Keratinocyte (primary cell): Measurements from ENCODE around the gene TMC2. TPM values are rescaled to one million over a fixed set of nuclear protein-coding genes. Genes with fewer than 3 reads are reported as not detected.

Experiments used
- DNase-seq: peaks from one replicate; pipeline ENCODE4 v3.0.0-alpha.2; 2011; ENCODE audit warnings: low read depth, missing footprints, low spot score
- FAIRE-seq: peaks from 2 replicates; lab custom pipeline; 2011; peaks lifted over from hg19 to GRCh38; lab: Jason Lieb, UNC
- H2AFZ ChIP-seq: 2 replicates; pipeline ENCODE4 v1.6.0; 2012; ENCODE audit warnings: low read length, control low read depth, inconsistent platforms; ENCODE audit not compliant: control insufficient read depth
- H3K27ac ChIP-seq: 2 replicates; pipeline ENCODE4 v1.5.1; 2011; ENCODE audit warnings: low read length; ENCODE audit not compliant: control insufficient read depth, insufficient read depth
- H3K27me3 ChIP-seq: 3 replicates; pipeline ENCODE4 v1.6.0; 2011; ENCODE audit warnings: low read length; ENCODE audit not compliant: control insufficient read depth, insufficient read depth; ENCODE audit errors: extremely low read depth
- H3K36me3 ChIP-seq, 2 experiments: 2 replicates in 1 of 2; 3 replicates in 1 of 2; pipeline ENCODE4 v1.5.1; 2011; ENCODE audit warnings: low read length in 2 of 2, mild to moderate bottlenecking in 1 of 2; ENCODE audit not compliant: control insufficient read depth in 2 of 2, insufficient read depth in 2 of 2; ENCODE audit errors: extremely low read depth in 1 of 2
- H3K4me1 ChIP-seq: 3 replicates; pipeline ENCODE4 v1.5.1; 2011; ENCODE audit warnings: low read length; ENCODE audit not compliant: control insufficient read depth, insufficient read depth; ENCODE audit errors: extremely low read depth
- H3K4me2 ChIP-seq: 3 replicates; pipeline ENCODE4 v1.6.0; 2011; ENCODE audit warnings: low read depth, low read length; ENCODE audit not compliant: control insufficient read depth, insufficient read depth; ENCODE audit errors: extremely low read depth
- H3K4me3 ChIP-seq, 3 experiments: fragments of 200-600 bp in 1 of 3; sonication (generic) in 1 of 3; 2 replicates in 2 of 3; 3 replicates in 1 of 3; pipeline ENCODE4 v1.5.1; 2011 to 2016; ENCODE audit warnings: low read length in 3 of 3, mild to moderate bottlenecking in 3 of 3, control low read depth in 2 of 3, inconsistent platforms in 1 of 3, low read depth in 1 of 3, mixed read lengths in 1 of 3, mixed run types in 1 of 3, moderate library complexity in 1 of 3; ENCODE audit not compliant: control insufficient read depth in 2 of 3, insufficient read depth in 2 of 3; ENCODE audit errors: extremely low read depth in 1 of 3
- H3K79me2 ChIP-seq: 2 replicates; pipeline ENCODE4 v1.6.0; 2012; ENCODE audit warnings: low read length; ENCODE audit not compliant: control insufficient read depth, insufficient read depth
- H3K9ac ChIP-seq: 3 replicates; pipeline ENCODE4 v1.6.0; 2011; ENCODE audit warnings: low read length; ENCODE audit not compliant: control insufficient read depth, insufficient read depth; ENCODE audit errors: extremely low read depth
- H3K9me1 ChIP-seq: 3 replicates; pipeline ENCODE4 v1.6.0; 2011; ENCODE audit warnings: low read length; ENCODE audit not compliant: control insufficient read depth, insufficient read depth; ENCODE audit errors: extremely low read depth
- H3K9me3 ChIP-seq: 2 replicates; pipeline ENCODE4 v1.5.1; 2012; ENCODE audit warnings: low read depth, low read length; ENCODE audit not compliant: control insufficient read depth
- H4K20me1 ChIP-seq: 3 replicates; pipeline ENCODE4 v1.6.0; 2011; ENCODE audit warnings: low read length; ENCODE audit not compliant: control insufficient read depth, insufficient read depth; ENCODE audit errors: extremely low read depth
- EZH2 ChIP-seq: IDR thresholded peaks from one replicate; pipeline ENCODE4 v1.6.1; 2012; ENCODE audit warnings: inconsistent platforms, mild to moderate bottlenecking, low read length, moderate library complexity
- dilution Hi-C: fragments of 300-500 bp; cut with MboI; formaldehyde crosslinking; loops from one replicate; pipeline ENCODE4 v1.7.0; 2020; ENCODE audit warnings: low sequenced_read_pairs; ENCODE audit not compliant: extremely low pct_ligation_motif_present
- polyA plus RNA-seq, 5 experiments: library from polyadenylated mRNA; depleted of rRNA in 3 of 5; stranded (reverse) in 3 of 5; stranded (forward) in 1 of 5; unstranded in 1 of 5; fragments of >200 nt; gene quantifications; 1 replicate in 1 of 5; 2 replicates in 3 of 5; 3 replicates in 1 of 5; pipeline versions ENCODE4 v1.2.1 to v1.2.3, GENCODE V29; 2011 to 2012; ENCODE audit warnings: missing spikeins in 2 of 5, low read depth in 1 of 5, low replicate concordance in 1 of 5
- TF ChIP-seq, protein P1 (sequence below), 3 experiments: IDR thresholded peaks in 1 of 3; conservative IDR thresholded peaks in 1 of 3; optimal IDR thresholded peaks in 1 of 3; 2 replicates in 2 of 3; 3 replicates in 1 of 3; pipeline versions ENCODE3 to v1.5.1; 2011; ENCODE audit warnings: low read length in 3 of 3, mild to moderate bottlenecking in 3 of 3, moderate library complexity in 2 of 3, control low read depth in 1 of 3, inconsistent platforms in 1 of 3; ENCODE audit not compliant: insufficient read depth in 2 of 3; ENCODE audit errors: extremely low read depth in 1 of 3

Gene TMC2
- polyA plus RNA-seq, 1 donor (not counting 4 experiments of a cell fraction or from before 2014, with no cell fraction given): not detected

DNA sequence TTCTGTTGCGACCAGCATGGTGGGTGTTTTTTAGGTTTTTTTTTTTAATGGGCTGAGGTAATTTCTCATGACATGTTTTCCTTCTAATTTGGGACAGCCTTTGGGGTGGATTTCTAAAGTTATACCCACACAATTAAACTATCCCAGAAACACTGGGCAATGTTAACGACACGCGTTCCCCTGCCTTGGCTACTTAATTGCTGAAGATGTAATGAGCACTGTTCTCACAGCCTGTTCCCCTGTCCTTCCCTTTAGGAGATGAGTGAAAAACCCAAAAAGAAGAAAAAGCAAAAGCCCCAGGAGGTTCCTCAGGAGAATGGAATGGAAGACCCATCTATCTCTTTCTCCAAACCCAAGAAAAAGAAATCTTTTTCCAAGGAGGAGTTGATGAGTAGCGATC, 121.3 kb downstream of the TMC2 start:
- H3K4me2 ChIP-seq: no peak overlapping the region
- FAIRE-seq (no peak), DNase-seq (no peak)
- H3K9ac ChIP-seq: no peak overlapping the region
- H3K79me2 ChIP-seq: peaks cover 50% of the 10 kb centered on the region
- H3K36me3 ChIP-seq: peaks cover 50 to 62% of the 10 kb centered on the region in 2 experiments
- H3K9me3 ChIP-seq: no peaks in the 10 kb centered on the region
- no peaks in the 10 kb centered on the region for H3K9me1 ChIP-seq
- peaks cover 39% of the 10 kb centered on the region for H4K20me1 ChIP-seq
- dilution Hi-C loops: no loop called here
- TF ChIP-seq, protein P1, sequence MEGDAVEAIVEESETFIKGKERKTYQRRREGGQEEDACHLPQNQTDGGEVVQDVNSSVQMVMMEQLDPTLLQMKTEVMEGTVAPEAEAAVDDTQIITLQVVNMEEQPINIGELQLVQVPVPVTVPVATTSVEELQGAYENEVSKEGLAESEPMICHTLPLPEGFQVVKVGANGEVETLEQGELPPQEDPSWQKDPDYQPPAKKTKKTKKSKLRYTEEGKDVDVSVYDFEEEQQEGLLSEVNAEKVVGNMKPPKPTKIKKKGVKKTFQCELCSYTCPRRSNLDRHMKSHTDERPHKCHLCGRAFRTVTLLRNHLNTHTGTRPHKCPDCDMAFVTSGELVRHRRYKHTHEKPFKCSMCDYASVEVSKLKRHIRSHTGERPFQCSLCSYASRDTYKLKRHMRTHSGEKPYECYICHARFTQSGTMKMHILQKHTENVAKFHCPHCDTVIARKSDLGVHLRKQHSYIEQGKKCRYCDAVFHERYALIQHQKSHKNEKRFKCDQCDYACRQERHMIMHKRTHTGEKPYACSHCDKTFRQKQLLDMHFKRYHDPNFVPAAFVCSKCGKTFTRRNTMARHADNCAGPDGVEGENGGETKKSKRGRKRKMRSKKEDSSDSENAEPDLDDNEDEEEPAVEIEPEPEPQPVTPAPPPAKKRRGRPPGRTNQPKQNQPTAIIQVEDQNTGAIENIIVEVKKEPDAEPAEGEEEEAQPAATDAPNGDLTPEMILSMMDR (optimal IDR thresholded peaks at IDR 0.05 in 1 of 3, IDR thresholded peaks at IDR 0.05 in 1 of 3, conservative IDR thresholded peaks at IDR 0.05 in 1 of 3; ENCODE audit: extremely low read depth in 1 of 3, insufficient read depth in 2 of 3, low read length in 3 of 3): no peak
- no peak for TF ChIP-seq EZH2
- peaks cover 18% of the 10 kb centered on the region for H3K4me1 ChIP-seq
- H2AFZ ChIP-seq: no peak overlapping the region
- H3K27me3 ChIP-seq: no peaks in the 10 kb centered on the region
- no peak overlapping the region for H3K27ac ChIP-seq
- no peak overlapping the region for H3K4me3 ChIP-seq

DNA sequence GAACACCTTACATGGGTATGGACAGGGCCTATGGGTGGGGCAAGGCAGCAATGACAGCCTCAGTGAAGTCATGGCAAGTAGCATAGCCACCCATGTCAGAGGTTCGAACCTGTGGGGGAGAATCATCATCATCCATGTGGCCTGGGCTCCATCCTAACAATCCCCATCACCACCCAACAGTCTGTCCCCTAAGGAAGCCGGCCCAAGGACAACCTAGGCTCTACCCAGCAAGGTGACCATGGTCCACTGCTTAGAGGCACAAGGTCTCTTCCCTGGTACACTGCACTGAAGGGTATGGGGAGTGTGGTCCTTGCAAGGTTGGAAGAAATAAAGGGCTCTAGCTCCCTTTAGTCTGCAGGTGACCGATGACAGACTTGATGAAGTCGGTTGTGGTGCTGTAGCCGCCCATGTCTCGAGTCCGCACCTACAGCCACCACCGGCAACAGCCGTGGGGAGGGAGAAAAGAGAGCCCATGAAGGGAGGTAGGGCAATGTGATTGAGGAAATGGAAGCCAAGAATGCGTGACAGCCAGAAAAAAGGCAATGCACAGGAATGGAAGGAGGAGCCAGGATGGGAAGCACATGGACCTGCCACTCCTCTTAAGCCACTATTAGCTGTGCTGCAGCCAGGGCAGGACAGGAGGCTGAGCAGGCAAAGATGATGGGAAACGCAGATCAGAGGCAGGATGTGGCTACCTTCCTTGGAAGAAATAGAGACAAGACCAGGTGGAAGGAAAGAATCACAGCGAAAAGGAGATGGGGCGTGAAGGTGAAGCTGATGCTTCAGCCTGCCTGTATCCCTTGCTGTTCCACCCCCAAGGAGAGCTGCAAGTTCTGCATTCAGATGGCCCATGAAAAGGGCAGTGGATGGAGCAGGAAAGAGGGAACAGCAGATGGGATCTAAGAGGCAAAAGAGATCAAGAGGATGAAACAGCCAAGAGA, 122.3 kb downstream of the TMC2 start:
- no peaks in the 10 kb centered on the region for H3K9me3 ChIP-seq
- H3K9me1 ChIP-seq: no peaks in the 10 kb centered on the region
- H3K27ac ChIP-seq: no peak overlapping the region
- H3K36me3 ChIP-seq: peaks cover 50 to 57% of the 10 kb centered on the region in 2 experiments
- H3K27me3 ChIP-seq: no peaks in the 10 kb centered on the region
- peaks cover 36% of the 10 kb centered on the region for H4K20me1 ChIP-seq
- no peak overlapping the region for H2AFZ ChIP-seq
- peaks cover 49% of the 10 kb centered on the region for H3K79me2 ChIP-seq
- DNase-seq (no peak), FAIRE-seq (no peak)
- no peak overlapping the region for H3K4me3 ChIP-seq
- TF ChIP-seq, protein P1 (optimal IDR thresholded peaks at IDR 0.05 in 1 of 3, IDR thresholded peaks at IDR 0.05 in 1 of 3, conservative IDR thresholded peaks at IDR 0.05 in 1 of 3; ENCODE audit: extremely low read depth in 1 of 3, insufficient read depth in 2 of 3, low read length in 3 of 3): no peak
- no peak for TF ChIP-seq EZH2
- H3K4me2 ChIP-seq: no peak overlapping the region
- peaks cover 24% of the 10 kb centered on the region for H3K4me1 ChIP-seq
- H3K9ac ChIP-seq: no peak overlapping the region
- dilution Hi-C loops: no loop called here
